Breast epithelium (tissue), 3 donors: ENCODE measurements around the gene HDAC8.

ENCODE experiments used
- POLR2A ChIP-seq: fragments of 450-650 bp; IDR thresholded peaks from one replicate; pipeline ENCODE4 v1.6.1; 2016; ENCODE audit warnings: antibody characterized with exemption, mild to moderate bottlenecking, moderate library complexity
- POLR2AphosphoS5 ChIP-seq, 3 donors: sonication (generic); formaldehyde crosslinking; IDR thresholded peaks; one replicate each; pipeline ENCODE4 v1.6.1; 2017; ENCODE audit warnings: antibody characterized with exemption in 3 of 3
- TF ChIP-seq, protein P1 (sequence below), 3 donors: fragments of 450-650 bp; IDR thresholded peaks; one replicate each; pipeline ENCODE4 v1.5.1; 2016 to 2017; ENCODE audit warnings: antibody characterized with exemption in 3 of 3, mild to moderate bottlenecking in 3 of 3, moderate library complexity in 3 of 3

GRCh38 chrX:72568406-72569092, 4.1 kb downstream of the HDAC8 start:
- TF ChIP-seq POLR2AphosphoS5 (IDR thresholded peaks at IDR 0.05): no peak
- TF ChIP-seq, protein P1, sequence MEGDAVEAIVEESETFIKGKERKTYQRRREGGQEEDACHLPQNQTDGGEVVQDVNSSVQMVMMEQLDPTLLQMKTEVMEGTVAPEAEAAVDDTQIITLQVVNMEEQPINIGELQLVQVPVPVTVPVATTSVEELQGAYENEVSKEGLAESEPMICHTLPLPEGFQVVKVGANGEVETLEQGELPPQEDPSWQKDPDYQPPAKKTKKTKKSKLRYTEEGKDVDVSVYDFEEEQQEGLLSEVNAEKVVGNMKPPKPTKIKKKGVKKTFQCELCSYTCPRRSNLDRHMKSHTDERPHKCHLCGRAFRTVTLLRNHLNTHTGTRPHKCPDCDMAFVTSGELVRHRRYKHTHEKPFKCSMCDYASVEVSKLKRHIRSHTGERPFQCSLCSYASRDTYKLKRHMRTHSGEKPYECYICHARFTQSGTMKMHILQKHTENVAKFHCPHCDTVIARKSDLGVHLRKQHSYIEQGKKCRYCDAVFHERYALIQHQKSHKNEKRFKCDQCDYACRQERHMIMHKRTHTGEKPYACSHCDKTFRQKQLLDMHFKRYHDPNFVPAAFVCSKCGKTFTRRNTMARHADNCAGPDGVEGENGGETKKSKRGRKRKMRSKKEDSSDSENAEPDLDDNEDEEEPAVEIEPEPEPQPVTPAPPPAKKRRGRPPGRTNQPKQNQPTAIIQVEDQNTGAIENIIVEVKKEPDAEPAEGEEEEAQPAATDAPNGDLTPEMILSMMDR (IDR thresholded peaks at IDR 0.05): no peak
- no peak for TF ChIP-seq POLR2A
